Gastrocnemius medialis (tissue), 4 donors: ENCODE results near the gene BNC2. TPM values are rescaled to one million over a fixed set of nuclear protein-coding genes. Genes with fewer than 3 reads are reported as not detected.

Experiments used
- ATAC-seq, 2 donors: fragments of 150-250 bp; one replicate each; pipeline ENCODE4 v1.9.1; 2016
- DNase-seq, 2 donors: peaks; one replicate each; pipeline ENCODE4 v3.0.0-alpha.2; 2019
- H3K27ac ChIP-seq, 4 donors: fragments of 200-600 bp; sonication (generic); 1 replicate in 1 of 4; 2 replicates in 3 of 4; pipeline ENCODE4 v1.5.1; 2016 to 2018; ENCODE audit warnings: mild to moderate bottlenecking in 2 of 4, moderate library complexity in 1 of 4
- H3K27me3 ChIP-seq, 3 donors: fragments of 200-600 bp; sonication (generic) in 2 of 3; 1 replicate in 1 of 3; 2 replicates in 2 of 3; pipeline versions ENCODE4 v1.5.1 to v1.6.0; 2016 to 2019; ENCODE audit warnings: mild to moderate bottlenecking in 1 of 3, moderate library complexity in 1 of 3
- H3K36me3 ChIP-seq, 2 donors: fragments of 200-600 bp; sonication (generic) in 1 of 2; one replicate each; pipeline ENCODE4 v1.5.1; 2017 to 2018
- H3K4me1 ChIP-seq, 2 donors: fragments of 200-600 bp; sonication (generic) in 1 of 2; one replicate each; pipeline ENCODE4 v1.5.1; 2016 to 2017; ENCODE audit warnings: mild to moderate bottlenecking in 2 of 2
- H3K4me3 ChIP-seq, 4 donors: fragments of 200-600 bp; sonication (generic) in 3 of 4; 1 replicate in 1 of 4; 2 replicates in 3 of 4; pipeline ENCODE4 v1.5.1; 2016 to 2019; ENCODE audit warnings: mild to moderate bottlenecking in 2 of 4
- H3K9me3 ChIP-seq, 3 donors: fragments of 200-600 bp; sonication (generic) in 2 of 3; 1 replicate in 1 of 3; 2 replicates in 2 of 3; pipeline ENCODE4 v1.5.1; 2016 to 2019
- CTCF ChIP-seq, 5 experiments: fragments of 450-650 bp in 3 of 5; fragments of 200-600 bp in 2 of 5; sonication (generic) in 2 of 5; IDR thresholded peaks in 4 of 5; conservative IDR thresholded peaks in 1 of 5; 1 replicate in 4 of 5; 2 replicates in 1 of 5; pipeline ENCODE4 v1.5.1; 2016 to 2019; ENCODE audit warnings: antibody characterized with exemption in 5 of 5, mild to moderate bottlenecking in 3 of 5, moderate library complexity in 3 of 5
- POLR2A ChIP-seq, 2 donors: fragments of 450-650 bp; IDR thresholded peaks; one replicate each; pipeline ENCODE4 v1.6.1; 2017; ENCODE audit warnings: antibody characterized with exemption in 2 of 2, mild to moderate bottlenecking in 2 of 2, moderate library complexity in 2 of 2
- in situ Hi-C, 4 donors: fragments of 200-750 bp; cut with MboI; loops; one replicate each; pipeline versions ENCODE4 v1.15.0 to v1.8.0; 2017; ENCODE audit warnings: low sequenced_read_pairs in 4 of 4
- intact Hi-C: fragments of 100-400 bp; cut with DNase I; formaldehyde crosslinking; loops from one replicate; pipeline ENCODE4 v1.15.1; 2023; ENCODE audit warnings: low total_unique reads
- total RNA-seq, 4 donors: library from RNA; depleted of rRNA; stranded (reverse); fragments of >200 nt; gene quantifications; one replicate each; pipeline versions ENCODE4 v1.1.0 to v1.2.3, GENCODE V29; 2016

BNC2 gene
- total RNA-seq, 4 donors from 2014 or later = 40.9 to 122 (median 68.7) TPM

GRCh38 chr9:16679327-16679821, 191.1 kb downstream of the BNC2 start:
- H3K36me3 ChIP-seq = no peaks in the 10 kb centered on the region
- no peak overlapping the region for H3K27ac ChIP-seq
- TF ChIP-seq CTCF (IDR thresholded peaks at IDR 0.05 in 4 of 5, conservative IDR thresholded peaks at IDR 0.05 in 1 of 5) (no peak), POLR2A (IDR thresholded peaks at IDR 0.05) (no peak)
- in situ Hi-C loops (no loop called here), intact Hi-C loops (no loop called here)
- H3K27me3 ChIP-seq = no peaks in the 10 kb centered on the region
- no peak overlapping the region for H3K4me3 ChIP-seq
- DNase-seq = no peak
- no peak for ATAC-seq
- H3K9me3 ChIP-seq = no peaks in the 10 kb centered on the region
- no peaks in the 10 kb centered on the region for H3K4me1 ChIP-seq

- Histone ChIP-seq H3K4me1 (peaks cover 0 to 3% of the 10 kb centered on the region in 2 donors), H3K4me3 (no peak overlapping the region), H3K9me3 (no peaks in the 10 kb centered on the region), H3K27me3 (no peaks in the 10 kb centered on the region), H3K36me3 (no peaks in the 10 kb centered on the region), H3K27ac (no peak overlapping the region)
- DNase-seq (no peak), ATAC-seq (no peak)
- TF ChIP-seq CTCF (IDR thresholded peaks at IDR 0.05 in 4 of 5, conservative IDR thresholded peaks at IDR 0.05 in 1 of 5) = no peak
- TF ChIP-seq POLR2A (IDR thresholded peaks at IDR 0.05) = no peak
- in situ Hi-C loops (no loop called here), intact Hi-C loops (no loop called here)
These were observed 194.0 kb downstream of the BNC2 start for GRCh38 chr9:16676519-16676918.

- no peak for ATAC-seq
- intact Hi-C loops = no loop called here
These were observed 195.3 kb downstream of the BNC2 start for GRCh38 chr9:16675131-16675530.

GRCh38 chr9:16673171-16673570, 197.3 kb downstream of the BNC2 start:
- no peak for ATAC-seq
- Histone ChIP-seq H3K4me3 (no peak overlapping the region), H3K4me1 (peaks cover 0 to 26% of the 10 kb centered on the region in 2 donors), H3K27ac (no peak overlapping the region), H3K9me3 (no peaks in the 10 kb centered on the region), H3K36me3 (no peaks in the 10 kb centered on the region), H3K27me3 (no peaks in the 10 kb centered on the region)
- in situ Hi-C loops = no loop called here
- no peak for TF ChIP-seq CTCF (IDR thresholded peaks at IDR 0.05 in 4 of 5, conservative IDR thresholded peaks at IDR 0.05 in 1 of 5)
- TF ChIP-seq POLR2A (IDR thresholded peaks at IDR 0.05) = no peak
- DNase-seq = no peak
- intact Hi-C loops = no loop called here

More at GRCh38 chr9:16675131-16675530, 195.3 kb downstream of the BNC2 start:
- no peak overlapping the region for H3K4me3 ChIP-seq
- no peak for DNase-seq
- no peaks in the 10 kb centered on the region for H3K27me3 ChIP-seq
- H3K36me3 ChIP-seq = no peaks in the 10 kb centered on the region
- H3K4me1 ChIP-seq = peaks cover 0 to 15% of the 10 kb centered on the region in 2 donors
- H3K27ac ChIP-seq = no peak overlapping the region
- TF ChIP-seq POLR2A (IDR thresholded peaks at IDR 0.05) (no peak), CTCF (IDR thresholded peaks at IDR 0.05 in 4 of 5, conservative IDR thresholded peaks at IDR 0.05 in 1 of 5) (no peak)
- in situ Hi-C loops = no loop called here
- H3K9me3 ChIP-seq = no peaks in the 10 kb centered on the region

- in situ Hi-C loops (no loop called here), intact Hi-C loops (no loop called here)
- no peaks in the 10 kb centered on the region for H3K36me3 ChIP-seq
- peak overlapping the region in 2 of 4 donors; percentile 65 to 76 for H3K27ac ChIP-seq
- TF ChIP-seq POLR2A (IDR thresholded peaks at IDR 0.05) = no peak
- no peak for TF ChIP-seq CTCF (IDR thresholded peaks at IDR 0.05 in 4 of 5, conservative IDR thresholded peaks at IDR 0.05 in 1 of 5)
- ATAC-seq = no peak
- no peaks in the 10 kb centered on the region for H3K27me3 ChIP-seq
- H3K4me1 ChIP-seq = peaks cover 0 to 26% of the 10 kb centered on the region in 2 donors
- no peak for DNase-seq
- H3K4me3 ChIP-seq = no peak overlapping the region
- H3K9me3 ChIP-seq = no peaks in the 10 kb centered on the region
These were observed 198.0 kb downstream of the BNC2 start for GRCh38 chr9:16672501-16672900.
